LNCaP clone FGC (cell line): ENCODE results near the gene CALCB.
"Not testable (repeated sequence)": the region's sequence is repeated elsewhere in the genome, so short reads cannot be mapped to it uniquely, and the experiment has no call there.

Source experiments
- DNase-seq: peaks from one replicate; pipeline ENCODE4 v3.0.0-alpha.2; 2011; ENCODE audit warnings: low read depth
- H3K4me3 ChIP-seq: 2 replicates; pipeline ENCODE4 v1.5.1; 2011; ENCODE audit warnings: mild to moderate bottlenecking, low read depth, low read length, control low read depth
- TF ChIP-seq, protein P1 (sequence below): IDR thresholded peaks from 2 replicates; pipeline ENCODE4 v1.5.1; 2012; ENCODE audit warnings: mild to moderate bottlenecking; ENCODE audit not compliant: control insufficient read depth, insufficient read depth; ENCODE audit errors: extremely low read depth

Gene CALCB

DNA sequence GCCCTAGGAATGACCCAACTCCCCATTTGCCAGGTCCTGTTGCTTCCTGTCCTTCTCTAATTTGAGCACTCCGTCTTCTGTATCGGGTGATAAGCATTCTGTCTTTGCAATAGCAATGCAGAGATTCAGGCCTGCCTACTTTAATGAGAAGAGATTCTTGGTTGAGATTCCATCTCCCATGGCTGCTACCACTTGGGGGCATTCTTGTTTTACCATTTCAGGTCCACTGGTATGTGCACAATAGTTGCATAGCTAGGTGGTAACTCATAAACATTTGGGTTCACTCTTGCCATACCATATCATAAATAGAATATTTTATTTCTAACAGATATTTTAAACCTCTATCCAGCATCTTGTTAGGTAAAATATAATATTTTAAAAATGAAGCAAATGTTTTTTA, 34.4 kb upstream of the CALCB start:
- TF ChIP-seq, protein P1, sequence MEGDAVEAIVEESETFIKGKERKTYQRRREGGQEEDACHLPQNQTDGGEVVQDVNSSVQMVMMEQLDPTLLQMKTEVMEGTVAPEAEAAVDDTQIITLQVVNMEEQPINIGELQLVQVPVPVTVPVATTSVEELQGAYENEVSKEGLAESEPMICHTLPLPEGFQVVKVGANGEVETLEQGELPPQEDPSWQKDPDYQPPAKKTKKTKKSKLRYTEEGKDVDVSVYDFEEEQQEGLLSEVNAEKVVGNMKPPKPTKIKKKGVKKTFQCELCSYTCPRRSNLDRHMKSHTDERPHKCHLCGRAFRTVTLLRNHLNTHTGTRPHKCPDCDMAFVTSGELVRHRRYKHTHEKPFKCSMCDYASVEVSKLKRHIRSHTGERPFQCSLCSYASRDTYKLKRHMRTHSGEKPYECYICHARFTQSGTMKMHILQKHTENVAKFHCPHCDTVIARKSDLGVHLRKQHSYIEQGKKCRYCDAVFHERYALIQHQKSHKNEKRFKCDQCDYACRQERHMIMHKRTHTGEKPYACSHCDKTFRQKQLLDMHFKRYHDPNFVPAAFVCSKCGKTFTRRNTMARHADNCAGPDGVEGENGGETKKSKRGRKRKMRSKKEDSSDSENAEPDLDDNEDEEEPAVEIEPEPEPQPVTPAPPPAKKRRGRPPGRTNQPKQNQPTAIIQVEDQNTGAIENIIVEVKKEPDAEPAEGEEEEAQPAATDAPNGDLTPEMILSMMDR = 0 out of 2 replicates have a peak, but pooled peaks have one; percentile 17
- no peak overlapping the region for H3K4me3 ChIP-seq
- DNase-seq = no peak

DNA sequence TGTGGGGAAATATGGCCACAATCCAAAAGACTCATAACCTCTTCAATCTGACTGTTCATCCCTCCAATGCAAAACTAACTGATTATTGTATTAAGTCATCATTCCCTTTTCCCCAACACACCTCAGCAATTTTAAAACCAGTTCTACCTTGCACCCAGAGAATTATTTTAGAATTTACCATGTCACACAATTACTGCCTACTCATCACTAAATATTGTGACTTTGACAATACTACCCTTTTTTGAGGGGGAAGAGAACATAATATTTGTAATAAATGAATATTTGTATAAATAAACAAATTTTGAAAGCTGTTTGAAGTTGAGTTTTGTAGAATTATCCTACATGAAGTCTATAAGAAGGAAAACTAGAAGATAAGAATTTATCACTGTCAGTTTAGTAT, 28.2 kb upstream of the CALCB start:
- TF ChIP-seq, protein P1 = no peak
- no peak for DNase-seq
- H3K4me3 ChIP-seq = no peak overlapping the region

DNA sequence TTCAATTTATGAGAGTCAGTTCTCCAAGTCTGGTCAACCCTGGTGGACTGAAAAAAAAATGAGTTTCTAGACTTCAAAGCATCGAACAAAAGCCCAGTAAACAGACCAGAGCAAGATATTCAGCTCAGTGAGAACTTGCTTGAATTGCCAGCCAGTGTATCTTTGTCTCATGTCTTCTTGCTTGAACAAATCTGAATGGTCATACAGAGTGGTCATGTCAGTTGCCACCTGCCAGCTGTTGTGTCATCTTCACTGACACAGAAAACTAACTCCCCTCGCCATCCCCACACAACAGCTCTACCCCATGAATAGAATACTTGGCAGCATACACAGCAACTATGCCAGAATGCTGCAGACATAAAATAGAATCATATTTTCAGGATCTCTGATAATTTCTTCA, 27.5 kb upstream of the CALCB start:
- TF ChIP-seq, protein P1 = no peak
- H3K4me3 ChIP-seq = no peak overlapping the region
- no peak for DNase-seq

GRCh38 chr11:15046673-15047072, 26.7 kb upstream of the CALCB start:
- not testable (repeated sequence) for DNase-seq, H3K4me3 ChIP-seq

GRCh38 chr11:15048616-15049015, 24.8 kb upstream of the CALCB start:
- no peak overlapping the region for H3K4me3 ChIP-seq
- TF ChIP-seq, protein P1 = no peak
- DNase-seq = no peak

DNA sequence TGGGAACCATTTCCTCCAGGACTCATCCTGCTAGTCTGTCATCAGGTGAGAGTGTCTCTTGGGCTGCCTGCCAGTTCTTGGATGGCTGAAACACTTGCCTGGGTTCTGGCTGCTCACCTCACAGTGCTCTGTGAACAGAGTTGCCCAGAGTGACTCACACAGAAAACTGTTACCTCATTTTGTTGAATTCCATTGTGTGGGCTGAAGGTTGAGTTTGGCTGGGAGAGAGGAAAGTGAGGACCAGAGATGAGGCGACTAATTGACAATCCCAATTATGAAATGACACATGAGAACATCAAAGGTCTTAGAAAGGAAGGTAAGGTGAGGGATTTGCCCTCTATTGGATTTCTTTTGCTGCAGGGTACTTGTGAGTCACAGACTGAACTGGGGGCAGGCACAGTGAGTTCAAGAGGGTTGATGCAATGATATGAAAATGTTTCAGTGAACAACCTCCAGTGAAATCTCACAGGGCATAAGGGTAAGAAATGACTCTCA, 20.2 kb upstream of the CALCB start:
- TF ChIP-seq, protein P1 = no peak
- no peak overlapping the region for H3K4me3 ChIP-seq
- DNase-seq = no peak

- no peak overlapping the region for H3K4me3 ChIP-seq
- no peak for DNase-seq
- TF ChIP-seq, protein P1 = no peak
Observed at GRCh38 chr11:15055620-15056356, 17.6 kb upstream of the CALCB start.
